ENCODE measurements around the gene KCNJ10.

DNA sequence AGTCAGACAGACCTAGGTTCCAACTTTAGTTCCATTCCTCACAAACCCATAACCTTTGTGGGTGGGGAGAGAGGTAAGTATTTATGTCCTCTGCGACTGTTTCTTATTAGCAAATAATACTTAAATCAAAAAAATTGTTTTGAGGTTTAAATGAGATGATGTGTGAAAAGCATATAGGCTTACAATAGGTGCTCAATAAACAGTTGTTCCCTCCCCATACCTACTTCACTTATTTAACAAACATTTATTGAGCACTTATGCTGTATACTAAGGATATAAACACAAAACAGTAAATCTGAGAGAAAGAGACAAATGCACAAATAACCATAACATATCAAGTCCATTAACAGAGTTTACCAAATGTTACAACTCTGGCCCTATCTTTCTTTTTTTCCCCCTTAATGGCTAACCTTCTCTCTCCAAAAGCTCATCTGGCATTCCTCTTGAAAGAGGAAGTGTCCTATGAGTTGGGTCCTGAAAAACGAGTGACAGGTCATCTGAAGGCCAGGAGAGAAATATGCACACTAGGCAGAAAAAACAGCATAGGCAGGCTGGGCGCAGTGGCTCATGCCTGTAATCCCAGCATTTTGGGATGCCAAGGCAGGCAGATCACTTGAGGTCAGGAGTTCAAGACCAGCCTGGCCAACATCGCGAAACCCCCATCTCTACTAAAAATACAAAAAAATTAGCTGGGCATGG, 48.4 kb downstream of the KCNJ10 start:
- TF ChIP-seq CTCF (IDR thresholded peaks at IDR 0.05; ENCODE audit: extremely low read depth in 1 of 2, insufficient read depth in 1 of 2, low read depth in 1 of 2, low read length in 2 of 2): no peak
- TF ChIP-seq POLR2A (IDR thresholded peaks at IDR 0.05; ENCODE audit: low read depth, low read length): no peak
- TF ChIP-seq MAX (IDR thresholded peaks at IDR 0.05; ENCODE audit: insufficient read depth, insufficient read length): no peak
- no peak for TF ChIP-seq POLR2AphosphoS5 (IDR thresholded peaks at IDR 0.05; ENCODE audit: insufficient read depth, low read depth, low read length)

All from endothelial cell of umbilical vein (primary cell).